ENCODE data around the gene ABL1.

ABL1 gene

DNA sequence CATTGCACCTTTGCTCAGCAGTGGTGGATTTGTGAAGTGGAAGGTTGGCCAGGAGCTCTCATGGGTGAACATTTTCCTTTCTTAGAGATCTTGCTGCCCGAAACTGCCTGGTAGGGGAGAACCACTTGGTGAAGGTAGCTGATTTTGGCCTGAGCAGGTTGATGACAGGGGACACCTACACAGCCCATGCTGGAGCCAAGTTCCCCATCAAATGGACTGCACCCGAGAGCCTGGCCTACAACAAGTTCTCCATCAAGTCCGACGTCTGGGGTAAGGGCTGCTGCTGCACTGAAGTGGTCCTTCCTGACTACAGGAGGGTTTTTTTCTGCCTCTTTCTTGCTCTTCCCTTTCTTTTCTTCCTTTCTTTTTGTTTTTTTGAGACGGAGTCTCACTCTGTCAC, 39.7 kb downstream of the ABL1 start:
- Histone ChIP-seq H3K4me2 (ENCODE audit: insufficient read depth, low read length) (no peak overlapping the region), H3K4me3 (ENCODE audit: low read depth in 1 of 2, low read length in 2 of 2) (no peak overlapping the region), H3K27me3 (ENCODE audit: insufficient read depth, low read length, poor library complexity) (no peaks in the 10 kb centered on the region), H3K9ac (ENCODE audit: low read depth, low read length) (no peak overlapping the region), H3K9me3 (ENCODE audit: insufficient read depth, low read length, severe bottlenecking) (no peaks in the 10 kb centered on the region), H3K4me1 (ENCODE audit: insufficient read depth, low read length) (no peaks in the 10 kb centered on the region), H3K27ac (ENCODE audit: low read length) (no peak overlapping the region), H2AFZ (ENCODE audit: low read depth, low read length) (no peak overlapping the region), H4K20me1 (ENCODE audit: insufficient read depth, low read length) (peaks cover 20% of the 10 kb centered on the region), H3K79me2 (ENCODE audit: insufficient read depth, low read length) (peaks cover 2% of the 10 kb centered on the region; the same call in 1 of the 2 replicates), H3K36me3 (ENCODE audit: insufficient read depth, low read length) (peaks cover 89% of the 10 kb centered on the region)
- ATAC-seq (ENCODE audit: insufficient read depth, low read depth) (no peak), DNase-seq (no peak)
- TF ChIP-seq, protein P1, sequence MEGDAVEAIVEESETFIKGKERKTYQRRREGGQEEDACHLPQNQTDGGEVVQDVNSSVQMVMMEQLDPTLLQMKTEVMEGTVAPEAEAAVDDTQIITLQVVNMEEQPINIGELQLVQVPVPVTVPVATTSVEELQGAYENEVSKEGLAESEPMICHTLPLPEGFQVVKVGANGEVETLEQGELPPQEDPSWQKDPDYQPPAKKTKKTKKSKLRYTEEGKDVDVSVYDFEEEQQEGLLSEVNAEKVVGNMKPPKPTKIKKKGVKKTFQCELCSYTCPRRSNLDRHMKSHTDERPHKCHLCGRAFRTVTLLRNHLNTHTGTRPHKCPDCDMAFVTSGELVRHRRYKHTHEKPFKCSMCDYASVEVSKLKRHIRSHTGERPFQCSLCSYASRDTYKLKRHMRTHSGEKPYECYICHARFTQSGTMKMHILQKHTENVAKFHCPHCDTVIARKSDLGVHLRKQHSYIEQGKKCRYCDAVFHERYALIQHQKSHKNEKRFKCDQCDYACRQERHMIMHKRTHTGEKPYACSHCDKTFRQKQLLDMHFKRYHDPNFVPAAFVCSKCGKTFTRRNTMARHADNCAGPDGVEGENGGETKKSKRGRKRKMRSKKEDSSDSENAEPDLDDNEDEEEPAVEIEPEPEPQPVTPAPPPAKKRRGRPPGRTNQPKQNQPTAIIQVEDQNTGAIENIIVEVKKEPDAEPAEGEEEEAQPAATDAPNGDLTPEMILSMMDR (IDR thresholded peaks at IDR 0.05; ENCODE audit: borderline replicate concordance, extremely low read depth, low read length, poor library complexity, severe bottlenecking): no peak
- no peak for TF ChIP-seq EZH2 (IDR thresholded peaks at IDR 0.05; ENCODE audit: borderline replicate concordance, low read depth, low read length, severe bottlenecking)

DNA sequence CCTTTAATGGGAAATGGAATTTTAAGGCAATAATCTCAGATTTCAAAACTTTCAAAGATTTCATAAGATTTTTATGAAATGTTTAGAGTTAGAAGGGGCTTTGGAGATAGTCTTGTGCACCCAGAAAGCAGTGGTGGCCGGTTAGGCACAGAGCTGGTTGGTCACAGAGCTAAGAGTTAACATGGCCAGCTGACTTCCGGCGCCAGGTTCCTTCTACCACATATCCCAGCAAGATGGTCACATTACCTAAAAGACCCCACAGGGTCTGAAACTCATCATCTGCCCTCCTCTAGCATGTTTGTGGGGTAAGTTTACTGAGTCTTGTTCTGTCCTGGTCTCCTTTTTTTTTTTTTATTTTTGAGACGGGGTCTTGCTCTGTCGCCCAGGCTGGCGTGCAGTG, 42.2 kb downstream of the ABL1 start:
- Histone ChIP-seq H3K9ac (ENCODE audit: low read depth, low read length) (no peak overlapping the region), H3K27ac (ENCODE audit: low read length) (no peak overlapping the region), H4K20me1 (ENCODE audit: insufficient read depth, low read length) (0 out of 2 replicates have a peak, but pooled peaks cover 5% of the 10 kb centered on the region), H3K4me2 (ENCODE audit: insufficient read depth, low read length) (no peak overlapping the region), H3K4me3 (ENCODE audit: low read depth in 1 of 2, low read length in 2 of 2) (no peak overlapping the region), H3K79me2 (ENCODE audit: insufficient read depth, low read length) (no peaks in the 10 kb centered on the region), H2AFZ (ENCODE audit: low read depth, low read length) (no peak overlapping the region), H3K9me3 (ENCODE audit: insufficient read depth, low read length, severe bottlenecking) (no peaks in the 10 kb centered on the region), H3K4me1 (ENCODE audit: insufficient read depth, low read length) (no peaks in the 10 kb centered on the region), H3K27me3 (ENCODE audit: insufficient read depth, low read length, poor library complexity) (no peaks in the 10 kb centered on the region), H3K36me3 (ENCODE audit: insufficient read depth, low read length) (peaks cover 91% of the 10 kb centered on the region)
- DNase-seq (no peak), ATAC-seq (ENCODE audit: insufficient read depth, low read depth) (no peak)
- TF ChIP-seq, protein P1 (IDR thresholded peaks at IDR 0.05; ENCODE audit: borderline replicate concordance, extremely low read depth, low read length, poor library complexity, severe bottlenecking): no peak
- no peak for TF ChIP-seq EZH2 (IDR thresholded peaks at IDR 0.05; ENCODE audit: borderline replicate concordance, low read depth, low read length, severe bottlenecking)

DNA sequence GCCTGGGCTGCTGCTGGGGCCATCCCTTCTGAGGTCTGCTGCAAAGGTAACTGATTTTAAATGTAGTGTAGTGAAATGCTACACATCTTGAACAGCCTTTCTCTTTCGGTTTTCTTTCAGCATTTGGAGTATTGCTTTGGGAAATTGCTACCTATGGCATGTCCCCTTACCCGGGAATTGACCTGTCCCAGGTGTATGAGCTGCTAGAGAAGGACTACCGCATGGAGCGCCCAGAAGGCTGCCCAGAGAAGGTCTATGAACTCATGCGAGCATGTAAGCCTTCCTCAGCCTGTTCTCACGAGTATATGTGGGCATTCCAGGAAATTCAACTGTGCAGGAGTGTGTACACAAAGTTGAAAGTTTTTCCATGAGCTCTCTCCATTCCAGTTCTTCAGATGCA, 43.2 kb downstream of the ABL1 start:
- Histone ChIP-seq H3K9me3 (ENCODE audit: insufficient read depth, low read length, severe bottlenecking) (no peaks in the 10 kb centered on the region), H3K36me3 (ENCODE audit: insufficient read depth, low read length) (peaks cover 87% of the 10 kb centered on the region), H3K27ac (ENCODE audit: low read length) (no peak overlapping the region), H4K20me1 (ENCODE audit: insufficient read depth, low read length) (0 out of 2 replicates have a peak, but pooled peaks cover 5% of the 10 kb centered on the region), H3K27me3 (ENCODE audit: insufficient read depth, low read length, poor library complexity) (no peaks in the 10 kb centered on the region), H3K9ac (ENCODE audit: low read depth, low read length) (no peak overlapping the region), H3K79me2 (ENCODE audit: insufficient read depth, low read length) (no peaks in the 10 kb centered on the region), H2AFZ (ENCODE audit: low read depth, low read length) (no peak overlapping the region), H3K4me2 (ENCODE audit: insufficient read depth, low read length) (no peak overlapping the region), H3K4me1 (ENCODE audit: insufficient read depth, low read length) (no peaks in the 10 kb centered on the region), H3K4me3 (ENCODE audit: low read depth in 1 of 2, low read length in 2 of 2) (no peak overlapping the region)
- no peak for ATAC-seq (ENCODE audit: insufficient read depth, low read depth)
- TF ChIP-seq EZH2 (IDR thresholded peaks at IDR 0.05; ENCODE audit: borderline replicate concordance, low read depth, low read length, severe bottlenecking): no peak
- TF ChIP-seq, protein P1 (IDR thresholded peaks at IDR 0.05; ENCODE audit: borderline replicate concordance, extremely low read depth, low read length, poor library complexity, severe bottlenecking): no peak
- no peak for DNase-seq
